Kidney capillary endothelial cell (primary cell): ENCODE measurements around the gene KLLN.
A peak's percentile ranks its signal among the peaks of the same experiment; 100 is the strongest.
"Not testable (repeated sequence)": the region's sequence is repeated elsewhere in the genome, so short reads cannot be mapped to it uniquely, and the experiment has no call there.

Source experiments
- DNase-seq: peaks from one replicate; pipeline ENCODE4 v3.0.0-alpha.2; 2018; ENCODE audit warnings: low spot score

The KLLN gene

DNA sequence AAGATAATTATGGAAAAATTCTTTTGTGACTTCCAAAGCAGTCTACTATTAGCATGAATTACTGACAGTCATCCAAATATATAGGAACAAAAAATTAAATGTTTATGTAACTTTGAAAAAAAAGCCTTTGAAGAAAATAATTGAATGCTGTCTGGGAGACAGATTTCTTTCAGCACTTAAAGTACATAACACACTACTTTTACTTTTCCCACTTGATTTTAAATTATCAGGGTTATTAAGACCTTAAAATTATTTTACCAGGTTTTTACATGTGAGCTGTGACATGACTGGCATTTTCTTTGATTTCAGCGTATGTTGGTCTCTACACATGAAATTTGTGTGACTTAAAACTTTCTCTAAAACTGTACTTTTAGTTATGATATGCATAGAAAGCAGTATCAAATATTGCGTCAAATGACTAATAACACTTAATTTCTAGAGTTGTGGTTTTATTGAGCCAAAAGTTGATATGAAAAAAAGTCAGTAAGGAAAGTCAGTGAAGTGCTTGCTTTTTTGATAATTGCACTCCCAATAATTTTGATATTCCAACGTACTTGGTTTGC is 3.2 kb upstream of the KLLN start:
- DNase-seq, result no peak

DNA sequence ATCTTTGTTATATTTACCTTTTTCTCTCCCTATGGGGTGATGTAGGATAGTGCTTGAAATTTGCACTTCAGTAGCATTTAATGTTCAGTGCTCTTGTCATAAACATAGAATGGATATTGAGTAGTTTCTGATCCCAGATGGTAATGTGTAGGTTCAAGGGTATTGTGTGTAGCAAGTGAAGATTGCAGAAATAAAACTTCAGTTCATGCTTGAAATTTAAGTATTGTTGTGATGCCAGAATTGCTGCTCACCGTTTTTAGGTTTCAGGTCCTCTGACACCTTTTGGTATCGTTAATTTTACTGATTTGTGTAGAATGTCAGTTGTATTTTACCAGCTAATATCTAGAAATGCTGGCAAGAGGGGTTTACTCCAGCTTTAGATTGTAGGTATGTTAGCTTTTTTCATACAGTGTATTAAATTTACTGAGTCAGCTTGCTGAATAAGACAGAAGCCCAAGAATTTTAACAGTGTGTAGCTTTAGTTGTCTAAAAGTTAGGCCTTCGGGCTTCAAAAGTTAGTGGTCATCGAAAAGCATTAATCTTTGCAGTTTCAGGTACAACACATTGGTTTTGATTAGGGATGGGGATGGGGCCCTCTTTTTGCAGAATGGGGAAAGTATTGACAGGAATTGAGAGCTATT is 2.0 kb upstream of the KLLN start:
- no peak for DNase-seq

DNA sequence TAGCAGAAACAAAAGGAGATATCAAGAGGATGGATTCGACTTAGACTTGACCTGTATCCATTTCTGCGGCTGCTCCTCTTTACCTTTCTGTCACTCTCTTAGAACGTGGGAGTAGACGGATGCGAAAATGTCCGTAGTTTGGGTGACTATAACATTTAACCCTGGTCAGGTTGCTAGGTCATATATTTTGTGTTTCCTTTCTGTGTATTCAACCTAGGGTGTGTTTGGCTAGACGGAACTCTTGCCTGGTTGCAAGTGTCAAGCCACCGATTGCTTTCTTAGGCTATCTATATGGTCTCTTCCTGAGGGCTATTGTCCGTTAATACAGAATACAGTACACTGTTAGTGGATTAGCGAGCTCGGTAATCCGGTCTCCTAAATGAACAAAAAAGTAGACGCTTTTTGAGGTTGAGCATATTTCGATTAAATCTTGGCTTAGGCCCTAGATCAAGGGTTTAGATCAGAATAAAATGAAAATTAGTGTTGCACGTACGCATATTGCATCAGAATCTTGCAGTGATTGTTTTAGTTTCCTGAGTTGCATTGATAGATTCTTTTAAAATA is 1.2 kb upstream of the KLLN start:
- DNase-seq, result peak; percentile 26

DNA sequence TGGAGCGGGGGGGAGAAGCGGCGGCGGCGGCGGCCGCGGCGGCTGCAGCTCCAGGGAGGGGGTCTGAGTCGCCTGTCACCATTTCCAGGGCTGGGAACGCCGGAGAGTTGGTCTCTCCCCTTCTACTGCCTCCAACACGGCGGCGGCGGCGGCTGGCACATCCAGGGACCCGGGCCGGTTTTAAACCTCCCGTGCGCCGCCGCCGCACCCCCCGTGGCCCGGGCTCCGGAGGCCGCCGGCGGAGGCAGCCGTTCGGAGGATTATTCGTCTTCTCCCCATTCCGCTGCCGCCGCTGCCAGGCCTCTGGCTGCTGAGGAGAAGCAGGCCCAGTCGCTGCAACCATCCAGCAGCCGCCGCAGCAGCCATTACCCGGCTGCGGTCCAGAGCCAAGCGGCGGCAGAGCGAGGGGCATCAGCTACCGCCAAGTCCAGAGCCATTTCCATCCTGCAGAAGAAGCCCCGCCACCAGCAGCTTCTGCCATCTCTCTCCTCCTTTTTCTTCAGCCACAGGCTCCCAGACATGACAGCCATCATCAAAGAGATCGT is 690 bp upstream of the KLLN start:
- DNase-seq, result not testable (repeated sequence)

DNA sequence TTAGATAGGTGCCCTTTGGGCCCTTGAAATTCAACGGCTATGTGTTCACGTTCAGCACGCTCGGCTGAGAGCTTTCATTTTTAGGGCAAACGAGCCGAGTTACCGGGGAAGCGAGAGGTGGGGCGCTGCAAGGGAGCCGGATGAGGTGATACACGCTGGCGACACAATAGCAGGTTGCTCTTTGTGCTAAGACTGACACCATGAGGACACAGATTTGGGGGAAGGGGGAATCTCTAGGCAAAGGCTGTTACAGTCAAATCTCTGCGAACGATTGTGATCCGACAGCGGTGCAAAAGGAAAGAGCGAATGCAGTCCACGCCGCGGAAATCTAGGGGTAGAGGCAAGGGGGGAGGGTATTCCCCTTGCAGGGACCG is 667 bp downstream of the KLLN start:
- DNase-seq, result peak; percentile 41

DNA sequence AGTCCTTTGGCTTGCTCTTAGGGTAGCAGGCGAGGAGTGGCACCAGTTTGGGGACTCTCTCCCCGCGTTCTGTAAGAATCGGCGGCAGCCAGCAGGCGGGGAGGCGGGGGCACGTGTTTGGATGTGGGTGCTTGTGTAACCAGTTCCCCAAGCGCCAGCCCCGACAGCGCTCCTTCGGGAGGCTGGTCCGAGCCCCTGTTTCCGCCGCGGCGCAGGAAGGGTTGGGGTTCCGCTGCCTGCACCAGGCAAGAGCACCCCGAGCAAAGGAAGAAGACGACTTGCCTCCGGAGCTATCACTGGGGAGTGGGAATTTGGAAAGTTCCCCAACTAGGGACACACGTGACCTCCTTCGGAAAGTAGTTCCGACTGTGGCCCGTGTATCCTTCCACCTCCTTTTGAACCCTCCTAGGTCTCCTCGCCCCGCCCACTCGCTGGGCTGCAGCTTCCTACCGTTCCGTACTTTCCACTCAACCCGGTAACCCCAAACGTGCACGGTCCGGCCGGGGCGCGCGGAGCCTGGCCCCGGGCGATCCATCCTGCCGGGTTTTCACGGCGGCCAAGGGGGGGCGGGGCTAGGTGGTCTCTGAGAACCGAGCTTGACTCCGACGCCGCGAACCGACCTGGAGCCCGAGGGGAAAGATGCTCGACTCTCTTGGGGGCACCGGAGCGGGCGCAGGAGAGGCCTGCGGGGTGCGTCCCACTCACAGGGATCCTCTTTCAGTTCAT is 1.2 kb downstream of the KLLN start:
- DNase-seq, result peak; percentile 89

DNA sequence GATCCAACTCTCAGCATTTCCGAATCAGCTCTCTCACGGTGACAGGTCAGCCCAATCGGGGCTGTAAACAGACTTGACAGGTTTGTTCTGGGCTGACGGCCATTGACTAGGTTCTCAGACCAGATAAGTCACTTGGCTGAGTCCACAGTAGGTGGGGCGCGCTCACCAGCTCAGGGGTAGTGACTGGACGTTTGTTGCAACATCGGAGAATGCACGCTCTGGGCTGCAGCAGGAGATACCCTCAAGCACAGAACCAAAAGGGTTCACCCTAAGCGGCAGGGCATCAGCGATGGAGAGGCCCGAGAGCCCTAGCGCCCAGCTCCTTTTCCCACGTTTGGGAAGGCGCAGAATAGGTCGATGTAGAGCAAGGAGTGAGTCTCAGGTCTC is 1.8 kb downstream of the KLLN start:
- DNase-seq, result peak; percentile 39

DNA sequence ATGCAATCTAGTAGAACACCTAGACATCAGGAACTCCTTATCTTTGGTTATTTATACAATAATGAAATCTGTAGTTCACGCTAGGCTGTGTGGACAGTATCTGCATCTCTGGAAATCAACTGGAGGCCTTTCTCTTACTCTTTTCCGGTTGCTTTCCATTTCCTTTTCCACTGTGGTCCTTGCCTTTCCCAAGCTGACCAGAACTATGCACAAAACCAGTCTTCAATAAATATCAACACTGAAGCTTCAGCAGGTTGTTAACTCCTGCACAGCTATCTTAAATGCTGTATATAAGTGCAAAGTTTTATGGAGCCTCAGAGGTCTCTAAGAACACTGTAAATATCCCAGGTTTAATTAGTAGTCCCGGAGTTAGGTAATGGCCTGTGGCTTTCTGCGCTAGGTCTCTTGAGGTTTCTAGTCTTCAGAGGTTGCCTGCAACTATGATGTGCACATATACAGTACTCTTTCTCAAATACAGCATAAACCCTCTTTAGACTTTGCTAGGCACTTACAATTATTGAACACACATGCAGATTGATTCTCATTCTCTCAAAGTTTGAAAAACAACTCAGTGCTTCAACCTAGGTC is 2.4 kb downstream of the KLLN start:
- DNase-seq, result no peak

DNA sequence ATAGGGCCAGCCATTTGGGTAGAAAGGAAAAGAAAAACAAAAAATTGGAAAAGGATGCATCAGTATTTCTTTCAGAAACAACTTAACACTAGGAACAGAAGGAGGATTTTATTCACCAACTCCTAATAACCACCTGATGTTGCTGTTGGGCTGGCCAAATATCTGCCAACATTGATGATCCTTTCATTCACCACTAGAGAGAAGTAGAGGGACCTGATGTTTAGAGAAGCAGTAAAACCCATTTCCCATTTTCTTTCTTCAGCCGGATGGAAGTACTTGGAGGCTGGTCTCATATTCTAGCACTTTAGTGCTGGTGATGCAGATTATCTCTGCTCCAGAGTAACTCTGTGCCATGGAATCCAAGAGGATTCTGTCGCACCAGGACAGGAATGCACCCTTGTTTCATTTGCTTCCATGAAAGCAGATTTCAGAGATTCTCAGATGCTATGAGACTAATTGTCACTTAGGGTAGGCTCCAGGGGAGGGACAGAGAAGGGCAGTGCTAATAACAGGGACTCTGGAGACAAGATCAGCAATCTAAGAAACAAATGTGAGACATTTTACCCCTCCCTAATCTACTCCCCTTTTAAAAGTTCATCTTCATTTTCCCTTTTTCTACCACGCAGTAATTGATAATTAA is 3.1 kb downstream of the KLLN start:
- DNase-seq, result peak; percentile 57

DNA sequence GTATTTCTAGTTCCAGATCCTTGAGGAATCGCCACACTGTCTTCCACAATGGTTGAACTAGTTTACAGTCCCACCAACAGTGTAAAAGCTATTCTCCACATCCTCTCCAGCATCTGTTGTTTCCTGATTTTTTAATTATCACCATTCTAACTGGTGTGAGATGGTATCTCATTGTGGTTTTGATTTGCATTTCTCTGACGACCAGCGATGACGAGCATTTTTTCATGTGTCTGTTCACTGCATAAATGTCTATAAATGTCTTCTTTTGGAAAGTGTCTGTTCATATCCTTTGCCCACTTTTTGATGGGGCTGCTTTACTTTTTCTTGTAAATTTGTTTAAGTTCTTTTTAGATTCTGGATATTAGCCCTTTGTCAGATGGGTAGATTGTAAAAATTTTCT is 7.7 kb downstream of the KLLN start:
- DNase-seq, result not testable (repeated sequence)

DNA sequence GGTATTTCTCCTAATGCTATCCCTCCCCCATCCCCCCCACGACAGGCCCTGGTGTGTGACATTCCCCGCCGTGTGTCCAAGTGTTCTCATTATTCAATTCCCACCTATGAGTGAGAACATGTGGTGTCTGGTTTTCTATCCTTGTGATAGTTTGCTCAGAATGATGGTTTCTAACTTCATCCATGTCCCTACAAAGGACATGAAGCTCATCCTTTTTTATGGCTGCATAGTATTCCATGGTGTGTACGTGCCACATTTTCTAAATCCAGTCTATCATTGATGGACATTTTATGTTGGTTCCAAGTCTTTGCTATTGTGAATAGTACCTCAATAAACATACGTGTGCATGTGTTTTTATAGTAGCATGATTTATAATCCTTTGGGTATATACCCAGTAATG is 8.1 kb downstream of the KLLN start:
- DNase-seq, result not testable (repeated sequence)

DNA sequence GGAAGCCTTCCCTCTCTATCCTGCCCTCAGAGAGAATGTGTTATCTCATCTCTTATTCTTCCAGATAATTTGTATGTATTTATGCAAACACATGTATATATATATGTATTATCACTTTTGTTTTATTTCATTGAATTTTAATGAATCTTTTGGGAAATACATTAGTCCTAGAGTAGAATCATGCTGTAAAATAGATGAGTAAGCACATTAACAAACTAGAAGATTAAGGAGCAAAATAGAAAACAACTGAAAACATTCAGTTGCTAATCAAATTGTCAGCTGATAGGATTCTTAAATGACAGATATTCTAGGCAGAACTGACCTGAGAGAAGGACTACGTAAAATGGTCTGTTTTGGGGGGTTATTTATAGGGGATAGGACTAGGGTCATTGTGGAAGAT is 11.2 kb downstream of the KLLN start:
- DNase-seq, result no peak

DNA sequence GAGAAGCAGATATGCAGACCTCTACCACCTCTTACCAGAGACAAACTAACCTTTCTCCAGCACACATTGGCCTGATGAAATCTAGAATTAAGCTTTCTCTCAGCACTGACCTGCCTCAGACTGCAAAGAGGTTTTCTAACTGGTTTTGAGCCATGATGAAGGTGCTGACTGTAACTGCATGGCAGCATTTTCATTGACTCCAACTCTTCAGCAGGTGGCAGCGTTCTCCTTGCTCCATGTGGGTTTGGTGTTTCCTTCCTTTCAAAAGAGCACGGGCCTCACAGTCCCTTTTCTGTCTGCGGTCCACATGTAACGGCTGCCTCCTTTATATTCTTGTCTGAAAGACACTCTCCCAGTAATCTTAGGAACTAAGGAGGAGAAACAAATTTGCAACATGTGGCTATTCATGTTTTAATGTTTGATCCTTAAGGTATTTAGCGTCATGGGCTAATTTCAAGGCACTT is 12.6 kb downstream of the KLLN start:
- peak; percentile 29 for DNase-seq

DNA sequence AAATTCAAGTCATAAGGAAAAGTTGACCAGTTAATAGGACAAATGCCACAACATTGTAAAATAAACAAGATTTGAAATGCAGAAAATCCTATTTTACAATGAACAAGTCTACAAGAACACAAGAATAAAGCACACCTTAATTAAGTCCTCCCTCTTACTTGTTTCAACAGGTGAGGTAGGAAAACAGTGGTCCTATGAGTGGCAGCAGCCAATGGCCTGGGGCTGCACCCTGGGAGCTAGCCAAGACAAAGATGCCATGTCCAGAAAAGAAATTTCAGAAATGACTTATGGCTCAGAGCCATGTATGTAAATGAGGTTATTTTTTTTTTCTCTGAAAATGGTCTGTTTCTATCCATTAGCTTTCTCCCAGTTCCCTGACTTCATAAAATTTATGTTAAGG is 14.3 kb downstream of the KLLN start:
- DNase-seq, result no peak

DNA sequence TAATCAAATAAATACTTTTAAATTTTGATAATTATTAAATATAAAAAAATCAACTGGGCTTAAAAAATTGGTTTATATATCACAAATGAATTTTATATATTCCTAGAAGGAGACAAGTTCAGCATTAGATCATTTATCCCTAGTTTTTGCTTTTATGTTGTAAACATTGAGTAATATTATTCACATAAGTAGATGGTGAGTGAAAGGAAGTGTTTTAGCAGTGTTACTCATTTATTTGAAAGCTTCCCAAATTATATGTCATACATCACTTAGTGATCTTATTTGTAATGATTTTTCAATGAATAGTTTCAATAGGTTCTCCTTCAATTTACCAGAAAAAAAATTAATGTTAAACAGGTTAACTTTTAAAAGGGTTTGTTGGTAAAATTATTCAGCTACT is 15.8 kb downstream of the KLLN start:
- DNase-seq, result no peak

DNA sequence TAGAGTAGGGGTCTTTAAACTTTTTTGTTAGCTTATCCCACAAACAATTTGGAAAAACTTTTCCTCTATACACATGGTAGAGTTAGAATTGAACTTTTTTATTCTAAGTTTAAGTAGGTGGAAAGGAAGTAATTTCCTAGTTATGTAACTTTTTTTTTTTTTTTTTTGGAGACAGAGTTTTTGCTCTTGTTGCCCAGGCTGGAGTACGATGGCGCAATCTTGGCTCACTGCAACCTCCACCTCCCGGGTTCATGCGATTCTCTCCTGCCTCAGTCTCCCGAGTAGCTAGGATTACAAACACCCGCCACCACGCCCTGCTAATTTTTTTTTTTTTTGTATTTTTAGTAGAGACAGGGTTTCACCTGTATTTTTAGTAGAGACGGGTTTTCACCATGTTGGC is 16.6 kb downstream of the KLLN start:
- not testable (repeated sequence) for DNase-seq

DNA sequence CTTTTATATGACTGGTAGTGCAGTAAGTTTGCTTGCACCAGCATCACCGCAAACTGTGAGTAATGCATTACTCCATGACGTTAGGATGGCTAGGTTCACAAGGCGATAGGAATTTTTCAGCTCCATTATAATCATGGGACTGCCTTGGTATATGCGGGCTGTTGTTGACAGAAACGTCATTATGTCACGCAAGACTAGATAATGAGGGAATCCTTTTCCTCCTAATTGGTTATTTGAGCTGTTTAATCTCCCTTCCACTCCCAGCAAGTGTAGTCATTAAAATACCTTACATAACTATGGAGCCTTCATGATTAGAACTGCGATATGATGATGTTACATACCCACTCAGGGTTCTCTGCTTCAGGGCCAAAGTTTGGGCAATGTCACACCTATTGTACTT is 17.3 kb downstream of the KLLN start:
- DNase-seq, result no peak

DNA sequence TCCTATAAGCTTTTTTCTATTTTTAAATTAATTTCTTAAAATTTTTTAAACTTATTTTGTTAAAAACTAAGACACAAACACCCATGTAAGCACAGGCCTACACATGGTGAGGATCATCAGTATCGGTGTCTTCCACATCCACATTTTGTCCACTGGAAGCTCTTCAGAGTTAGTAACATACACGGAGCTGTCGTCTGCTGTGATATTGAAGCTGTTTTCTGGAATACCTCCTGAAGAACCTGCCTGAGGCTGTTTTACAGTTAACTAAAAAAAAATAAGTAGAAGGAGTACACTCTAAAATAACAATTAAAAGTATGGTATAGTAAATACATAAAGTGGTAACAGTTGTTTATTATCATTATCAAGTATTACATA is 17.7 kb downstream of the KLLN start:
- no peak for DNase-seq

DNA sequence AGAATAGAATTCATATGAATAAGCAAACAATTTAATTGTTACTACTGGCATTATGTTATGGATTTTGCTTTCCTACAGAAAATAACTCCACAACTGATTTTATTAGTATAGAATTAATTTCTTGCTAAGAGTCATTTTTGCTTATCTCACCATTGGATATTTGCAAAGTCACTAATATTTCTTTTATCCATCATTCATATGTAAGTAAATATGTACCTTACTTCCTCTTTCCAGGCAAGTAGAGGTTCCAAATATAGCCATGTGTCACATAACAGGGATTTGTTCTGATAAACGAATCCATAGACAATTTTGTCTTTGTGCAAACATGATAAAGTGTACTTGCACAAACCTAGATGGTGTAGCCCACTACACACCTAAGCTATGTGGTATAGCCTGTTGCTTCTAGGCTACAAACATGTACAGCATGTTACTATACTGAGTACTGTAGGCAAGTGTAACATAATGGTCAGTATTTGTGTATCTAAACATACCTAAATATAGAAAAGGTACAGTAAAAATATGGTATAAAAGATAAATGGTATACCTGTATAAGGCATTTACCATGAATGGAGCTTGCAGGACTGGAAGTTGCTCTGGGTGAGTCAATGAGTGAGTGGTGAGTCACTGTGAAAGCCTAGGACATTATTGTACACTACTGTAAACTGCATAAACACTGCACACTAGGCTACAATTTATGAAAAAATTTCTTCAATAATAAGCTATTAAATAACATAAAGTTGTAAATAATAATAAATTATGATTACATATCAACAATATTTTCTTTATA is 18.3 kb downstream of the KLLN start:
- DNase-seq, result peak; percentile 29

DNA sequence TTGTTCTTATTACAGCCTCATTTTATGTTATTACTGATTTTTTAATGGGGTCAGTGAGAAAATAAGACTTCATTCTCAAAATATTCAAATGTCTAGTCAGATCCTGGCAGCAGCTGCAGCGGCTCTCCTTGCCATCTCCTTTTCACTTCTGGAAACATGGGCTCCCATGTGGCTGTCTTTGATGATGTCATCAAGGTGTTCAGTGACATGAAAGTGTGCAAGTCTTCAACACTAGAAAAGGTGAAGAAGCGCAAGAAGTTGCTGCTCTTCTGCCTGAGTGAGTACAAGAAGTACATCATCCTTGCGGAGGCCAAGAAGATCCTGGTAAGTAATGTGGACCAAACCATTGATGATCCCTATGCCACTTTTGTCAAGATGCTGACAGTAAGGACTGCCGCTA is 19.6 kb downstream of the KLLN start:
- DNase-seq, result no peak

DNA sequence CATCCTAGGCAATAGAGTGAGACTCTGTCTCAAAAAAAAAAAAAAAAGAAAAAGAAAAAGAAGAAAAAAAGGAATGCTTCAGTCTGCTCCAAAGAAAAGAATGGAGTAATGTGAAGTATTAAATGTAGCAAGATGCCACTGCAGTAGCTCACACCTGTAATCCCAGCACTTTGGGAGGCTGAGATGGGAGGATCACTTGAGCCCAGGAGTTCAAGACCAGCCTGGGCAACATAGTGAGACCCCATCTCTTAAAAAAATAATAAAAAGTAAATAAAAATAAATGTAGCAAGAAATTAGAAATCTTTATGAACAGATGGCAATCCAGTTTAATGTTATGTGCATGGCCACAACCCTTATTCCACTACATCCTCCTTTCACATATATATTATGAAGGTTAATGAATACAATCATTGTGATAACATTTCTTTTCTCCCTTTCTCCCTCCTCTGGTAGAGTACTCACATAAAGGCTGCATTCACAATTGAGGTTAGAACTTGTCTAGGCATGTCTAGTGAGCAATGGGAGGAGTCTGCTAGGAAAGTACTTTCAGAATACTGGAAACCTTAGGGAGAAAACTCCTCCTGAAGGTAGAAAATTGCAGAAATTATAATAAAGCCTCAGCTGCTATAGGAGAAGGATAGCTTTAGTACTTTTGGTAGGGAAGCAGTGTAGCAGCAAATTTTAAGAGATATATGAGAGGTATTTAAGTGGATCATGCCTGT is 20.4 kb downstream of the KLLN start:
- no peak for DNase-seq
